ENCODE data around the gene TLR3.

The TLR3 gene

DNA sequence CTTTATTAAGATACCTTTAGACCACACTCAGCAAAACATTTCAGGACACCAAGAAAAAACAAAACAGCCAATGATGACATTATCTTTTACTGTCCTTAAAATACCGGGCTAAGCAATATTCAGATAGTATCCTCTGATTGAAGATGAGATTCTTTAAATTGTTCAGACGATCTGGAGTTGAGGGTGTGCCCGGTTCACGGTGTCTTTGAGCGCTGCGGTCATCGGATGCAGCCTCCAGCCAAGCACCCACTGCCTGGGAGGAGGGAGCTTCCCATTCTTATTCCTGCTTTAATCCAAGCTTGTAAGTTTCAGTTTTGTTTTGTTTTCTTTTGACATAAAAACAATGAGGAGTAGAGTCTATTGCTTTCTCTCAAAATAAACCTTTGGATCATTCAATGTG, 49.6 kb downstream of the TLR3 start:
- DNase-seq (ENCODE audit: low read depth): no peak
- TF ChIP-seq, protein P1, sequence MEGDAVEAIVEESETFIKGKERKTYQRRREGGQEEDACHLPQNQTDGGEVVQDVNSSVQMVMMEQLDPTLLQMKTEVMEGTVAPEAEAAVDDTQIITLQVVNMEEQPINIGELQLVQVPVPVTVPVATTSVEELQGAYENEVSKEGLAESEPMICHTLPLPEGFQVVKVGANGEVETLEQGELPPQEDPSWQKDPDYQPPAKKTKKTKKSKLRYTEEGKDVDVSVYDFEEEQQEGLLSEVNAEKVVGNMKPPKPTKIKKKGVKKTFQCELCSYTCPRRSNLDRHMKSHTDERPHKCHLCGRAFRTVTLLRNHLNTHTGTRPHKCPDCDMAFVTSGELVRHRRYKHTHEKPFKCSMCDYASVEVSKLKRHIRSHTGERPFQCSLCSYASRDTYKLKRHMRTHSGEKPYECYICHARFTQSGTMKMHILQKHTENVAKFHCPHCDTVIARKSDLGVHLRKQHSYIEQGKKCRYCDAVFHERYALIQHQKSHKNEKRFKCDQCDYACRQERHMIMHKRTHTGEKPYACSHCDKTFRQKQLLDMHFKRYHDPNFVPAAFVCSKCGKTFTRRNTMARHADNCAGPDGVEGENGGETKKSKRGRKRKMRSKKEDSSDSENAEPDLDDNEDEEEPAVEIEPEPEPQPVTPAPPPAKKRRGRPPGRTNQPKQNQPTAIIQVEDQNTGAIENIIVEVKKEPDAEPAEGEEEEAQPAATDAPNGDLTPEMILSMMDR (IDR thresholded peaks at IDR 0.05; ENCODE audit: low read length, missing control alignments): no peak
- no peak overlapping the region for H3K4me3 ChIP-seq (replicated peaks; ENCODE audit: low read depth, low read length)

DNA sequence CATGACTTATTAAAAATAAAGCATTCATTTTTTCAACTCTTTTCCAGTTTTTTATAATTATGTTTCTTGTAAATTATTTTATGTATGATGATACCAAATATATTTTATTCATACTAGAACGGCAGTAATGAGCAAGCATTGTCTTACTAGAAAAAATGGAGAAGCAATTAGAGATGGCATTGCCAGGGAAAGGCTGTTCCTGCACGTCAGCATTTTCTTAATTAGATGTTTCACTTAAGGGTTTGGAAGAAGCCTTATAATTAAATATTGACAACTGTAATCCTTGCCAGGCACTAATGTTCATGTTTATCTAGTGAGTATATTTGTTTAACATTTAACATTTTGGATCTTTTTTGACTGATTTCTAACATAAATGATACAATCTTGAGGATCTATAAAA, 52.1 kb downstream of the TLR3 start:
- no peak overlapping the region for H3K4me3 ChIP-seq (replicated peaks; ENCODE audit: low read depth, low read length)
- TF ChIP-seq, protein P1 (IDR thresholded peaks at IDR 0.05; ENCODE audit: low read length, missing control alignments): no peak
- DNase-seq (ENCODE audit: low read depth): no peak

DNA sequence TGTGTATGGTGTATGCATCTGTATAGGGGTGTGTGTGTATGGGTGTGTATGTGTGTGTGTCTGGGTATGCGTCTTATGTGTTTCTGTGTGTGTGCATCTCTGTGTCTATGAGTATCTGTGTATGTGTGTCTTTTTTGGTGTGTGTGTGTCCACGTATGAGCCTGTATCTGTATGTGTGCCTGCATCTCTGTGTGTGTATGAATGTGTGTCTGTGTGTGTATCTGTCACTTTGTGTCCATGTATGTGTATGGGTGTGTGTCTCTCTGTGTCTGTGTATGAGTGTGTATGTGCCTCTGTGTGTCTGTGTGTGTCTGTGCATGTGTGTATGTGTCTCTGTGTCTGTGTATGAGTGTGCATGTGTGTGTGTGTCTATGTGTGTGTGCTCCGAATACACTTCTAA, 59.9 kb downstream of the TLR3 start:
- H3K4me3 ChIP-seq (replicated peaks; ENCODE audit: low read depth, low read length): no peak overlapping the region
- TF ChIP-seq, protein P1 (IDR thresholded peaks at IDR 0.05; ENCODE audit: low read length, missing control alignments): no peak
- no peak for DNase-seq (ENCODE audit: low read depth)

DNA sequence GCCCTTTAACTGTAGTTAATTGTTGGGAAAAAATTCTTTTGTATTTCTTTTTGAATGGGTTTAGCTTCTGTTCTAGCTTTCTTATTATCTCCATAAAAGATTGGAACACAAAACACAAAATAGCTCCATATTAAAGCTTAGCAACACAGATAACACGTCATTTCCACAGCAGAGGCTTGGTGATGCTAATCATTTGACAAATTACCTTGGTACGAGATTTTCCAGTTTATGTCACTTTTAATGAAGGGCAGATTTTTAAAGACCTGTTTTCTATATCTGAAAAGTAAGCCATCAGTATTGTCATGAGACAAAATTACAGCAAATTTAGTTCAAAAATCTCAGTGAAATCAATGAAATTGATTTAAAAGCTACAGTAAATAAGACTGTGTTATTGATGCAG, 63.0 kb downstream of the TLR3 start:
- TF ChIP-seq, protein P1 (IDR thresholded peaks at IDR 0.05; ENCODE audit: low read length, missing control alignments): no peak
- no peak overlapping the region for H3K4me3 ChIP-seq (replicated peaks; ENCODE audit: low read depth, low read length)
- DNase-seq (ENCODE audit: low read depth): no peak

DNA sequence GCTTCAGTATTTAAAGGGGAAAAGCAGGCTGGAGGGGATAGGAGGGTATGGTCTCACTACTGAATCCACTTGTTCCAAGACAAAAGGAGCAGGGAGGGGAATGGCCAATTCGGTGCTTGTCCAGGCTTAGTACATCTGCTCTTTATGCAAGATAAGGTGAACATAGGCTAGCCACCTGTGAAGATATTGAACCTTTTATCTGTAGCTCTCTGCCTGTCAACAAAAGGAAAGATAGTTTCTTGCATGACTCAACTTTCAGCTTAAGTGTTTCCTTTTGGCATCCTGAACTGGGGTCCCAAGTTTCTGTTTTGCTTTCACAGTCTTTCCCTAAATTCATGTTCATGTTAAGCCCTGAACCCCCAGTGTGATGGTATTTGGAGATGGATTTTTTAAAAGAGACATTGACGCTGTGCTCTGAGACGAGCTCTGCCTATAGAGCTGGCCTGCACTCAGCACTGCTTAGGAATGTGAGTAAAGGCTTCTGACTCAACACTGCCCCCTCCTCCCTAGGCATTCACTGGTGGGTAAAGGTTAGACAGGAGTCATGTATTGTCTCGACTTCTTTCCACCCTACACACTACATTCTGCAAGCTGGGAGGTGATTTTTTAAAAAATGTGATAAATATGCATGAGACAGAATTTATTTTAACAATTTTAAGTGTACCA, 63.8 kb downstream of the TLR3 start:
- peak; percentile 55 for DNase-seq (ENCODE audit: low read depth)
- no peak overlapping the region for H3K4me3 ChIP-seq (replicated peaks; ENCODE audit: low read depth, low read length)
- TF ChIP-seq, protein P1 (IDR thresholded peaks at IDR 0.05; ENCODE audit: low read length, missing control alignments): peak; percentile 36

DNA sequence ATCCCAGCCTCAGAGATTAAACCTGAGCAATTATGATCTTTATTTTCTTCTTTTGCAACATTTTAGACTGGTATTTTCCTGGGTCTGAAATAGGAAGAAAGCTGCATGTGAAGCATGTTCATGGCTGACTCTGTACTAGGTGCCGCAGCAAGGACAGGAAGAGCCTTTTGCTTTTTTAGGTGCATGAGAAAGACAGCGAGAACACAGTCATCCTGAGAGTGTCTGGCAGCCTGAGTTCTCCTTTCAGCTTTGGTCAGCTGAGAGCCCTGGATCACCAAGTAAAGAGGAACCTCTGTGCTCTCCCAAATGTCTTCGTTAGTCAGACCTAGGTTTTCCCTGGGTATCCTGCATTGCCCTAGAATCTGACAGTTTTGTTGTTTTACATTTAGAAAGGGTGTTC, 65.3 kb downstream of the TLR3 start:
- TF ChIP-seq, protein P1 (IDR thresholded peaks at IDR 0.05; ENCODE audit: low read length, missing control alignments): no peak
- H3K4me3 ChIP-seq (replicated peaks; ENCODE audit: low read depth, low read length): no peak overlapping the region
- DNase-seq (ENCODE audit: low read depth): no peak

DNA sequence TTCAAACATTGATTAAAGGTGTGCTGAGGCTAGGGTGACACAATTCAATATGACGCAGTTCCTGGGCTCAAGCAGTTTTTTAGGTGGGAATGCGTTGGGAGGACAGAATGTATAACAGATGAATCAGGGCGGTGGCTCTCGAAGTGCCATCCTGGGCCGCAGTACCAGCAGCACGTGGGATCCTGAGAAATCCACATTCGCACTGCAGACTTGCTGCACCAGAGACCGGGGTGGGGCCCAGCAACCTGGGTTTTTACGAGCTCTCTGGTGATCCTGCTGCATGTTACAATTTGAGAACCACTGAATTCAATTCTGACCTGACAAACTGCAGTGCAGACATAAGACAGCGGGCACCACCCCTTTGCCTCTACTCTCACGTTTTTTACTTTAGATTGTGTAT, 65.9 kb downstream of the TLR3 start:
- no peak for DNase-seq (ENCODE audit: low read depth)
- H3K4me3 ChIP-seq (replicated peaks; ENCODE audit: low read depth, low read length): no peak overlapping the region
- TF ChIP-seq, protein P1 (IDR thresholded peaks at IDR 0.05; ENCODE audit: low read length, missing control alignments): no peak

Data from fibroblast of pulmonary artery (primary cell).